Vagina (tissue), 2 donors: ENCODE results near the gene MAGOH.
A peak's percentile ranks its signal among the peaks of the same experiment; 100 is the strongest.

Experiments
- POLR2AphosphoS5 ChIP-seq, 2 donors: sonication (generic); formaldehyde crosslinking; IDR thresholded peaks; one replicate each; pipeline ENCODE4 v1.9.0; 2017; ENCODE audit warnings: antibody characterized with exemption in 2 of 2, mild to moderate bottlenecking in 2 of 2, low read depth in 1 of 2; ENCODE audit not compliant: insufficient read depth in 1 of 2
- TF ChIP-seq, protein P1 (sequence below), 3 experiments: fragments of 450-650 bp in 2 of 3; fragments of 200-600 bp in 1 of 3; sonication (generic) in 1 of 3; IDR thresholded peaks; one replicate each; pipeline ENCODE4 v1.5.1; 2017 to 2019; ENCODE audit warnings: antibody characterized with exemption in 3 of 3, mild to moderate bottlenecking in 2 of 3, moderate library complexity in 2 of 3

DNA sequence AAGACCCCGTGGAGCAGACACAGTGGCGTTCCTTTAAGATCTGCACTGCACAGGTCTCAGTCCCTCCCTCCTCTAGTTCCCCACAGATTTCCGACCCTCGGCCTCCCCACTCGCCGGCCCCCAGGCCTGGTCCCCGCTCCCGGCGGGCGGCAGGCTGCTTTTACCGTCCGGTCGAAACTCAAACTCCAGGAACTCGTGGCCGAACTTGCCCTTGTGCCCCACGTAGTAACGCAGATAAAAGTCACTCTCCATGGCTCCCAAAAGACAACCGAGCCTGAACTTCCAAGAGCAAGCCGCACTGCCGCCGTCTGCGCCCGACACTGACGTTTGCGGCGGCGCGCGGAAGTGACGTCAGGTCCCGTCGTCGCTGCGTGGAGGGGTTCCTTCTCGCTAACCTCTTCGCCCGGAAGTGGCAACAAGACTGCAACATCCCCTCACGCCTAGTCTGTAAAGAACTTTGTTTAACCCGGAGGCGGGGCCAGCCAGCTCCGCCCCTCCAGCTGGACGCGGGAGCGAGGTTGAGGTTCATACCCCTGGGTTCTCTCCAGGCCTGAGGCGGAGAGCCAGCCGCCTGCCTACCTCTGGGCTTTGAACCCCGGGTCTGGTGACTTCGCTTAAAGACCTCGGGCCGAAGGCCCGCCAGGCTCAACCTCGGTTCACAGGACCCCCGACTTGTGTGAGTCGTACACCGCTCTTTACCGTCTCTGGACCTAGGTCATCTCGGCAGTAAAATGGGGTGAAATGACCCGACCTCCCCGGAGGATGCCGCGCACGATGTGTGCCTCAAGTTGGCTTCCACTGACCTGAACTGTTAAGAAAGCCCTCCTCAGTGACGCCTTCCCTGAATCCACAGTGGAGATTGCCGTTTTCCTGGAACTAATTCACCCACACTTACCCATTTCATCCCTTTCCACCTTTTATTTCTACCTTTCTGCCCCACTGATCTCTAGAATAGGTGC, at the start of gene MAGOH:
- peak; percentile 94 to 98 for TF ChIP-seq POLR2AphosphoS5 (IDR thresholded peaks at IDR 0.05; ENCODE audit: insufficient read depth in 1 of 2, low read depth in 1 of 2)
- TF ChIP-seq, protein P1, sequence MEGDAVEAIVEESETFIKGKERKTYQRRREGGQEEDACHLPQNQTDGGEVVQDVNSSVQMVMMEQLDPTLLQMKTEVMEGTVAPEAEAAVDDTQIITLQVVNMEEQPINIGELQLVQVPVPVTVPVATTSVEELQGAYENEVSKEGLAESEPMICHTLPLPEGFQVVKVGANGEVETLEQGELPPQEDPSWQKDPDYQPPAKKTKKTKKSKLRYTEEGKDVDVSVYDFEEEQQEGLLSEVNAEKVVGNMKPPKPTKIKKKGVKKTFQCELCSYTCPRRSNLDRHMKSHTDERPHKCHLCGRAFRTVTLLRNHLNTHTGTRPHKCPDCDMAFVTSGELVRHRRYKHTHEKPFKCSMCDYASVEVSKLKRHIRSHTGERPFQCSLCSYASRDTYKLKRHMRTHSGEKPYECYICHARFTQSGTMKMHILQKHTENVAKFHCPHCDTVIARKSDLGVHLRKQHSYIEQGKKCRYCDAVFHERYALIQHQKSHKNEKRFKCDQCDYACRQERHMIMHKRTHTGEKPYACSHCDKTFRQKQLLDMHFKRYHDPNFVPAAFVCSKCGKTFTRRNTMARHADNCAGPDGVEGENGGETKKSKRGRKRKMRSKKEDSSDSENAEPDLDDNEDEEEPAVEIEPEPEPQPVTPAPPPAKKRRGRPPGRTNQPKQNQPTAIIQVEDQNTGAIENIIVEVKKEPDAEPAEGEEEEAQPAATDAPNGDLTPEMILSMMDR (IDR thresholded peaks at IDR 0.05) = no peak
